PFSK-1 (cell line): ENCODE data around the gene MSLN.

Source experiments
- POLR2AphosphoS5 ChIP-seq: IDR thresholded peaks from 2 replicates; pipeline ENCODE4 v1.6.1; 2012; ENCODE audit warnings: low read depth, mild to moderate bottlenecking, control low read depth, low read length, moderate library complexity
- TAF1 ChIP-seq: IDR thresholded peaks from 2 replicates; pipeline ENCODE4 v1.6.1; 2012; ENCODE audit warnings: low read length, control low read depth, borderline replicate concordance; ENCODE audit not compliant: insufficient read depth

DNA sequence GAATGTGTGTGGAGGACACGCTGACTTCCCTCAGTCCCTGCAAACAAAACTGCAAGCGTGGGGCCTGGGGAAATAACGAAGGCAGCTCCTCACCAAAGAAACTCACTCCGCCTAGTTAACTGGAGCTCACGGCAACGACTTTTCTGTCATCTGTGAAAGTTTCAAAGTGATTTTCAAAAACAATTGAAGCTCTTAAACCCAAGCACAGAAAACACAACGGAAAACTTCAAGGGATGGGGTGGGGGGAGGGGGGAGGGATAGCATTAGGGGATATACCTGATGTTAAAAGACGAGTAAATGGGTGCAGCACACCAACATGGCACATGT is 43.2 kb downstream of the MSLN start:
- TF ChIP-seq POLR2AphosphoS5, result no peak
- no peak for TF ChIP-seq TAF1
